Right renal pelvis (tissue), 4 donors: Measurements from ENCODE around the gene ZNF26. TPM values are rescaled to one million over a fixed set of nuclear protein-coding genes. Genes with fewer than 3 reads are reported as not detected.
"Not testable (repeated sequence)": the region's sequence is repeated elsewhere in the genome, so short reads cannot be mapped to it uniquely, and the experiment has no call there.

Experiments
- DNase-seq, 4 donors: peaks; one replicate each; pipeline ENCODE4 v3.0.0-alpha.2; 2013; ENCODE audit warnings: low read depth in 4 of 4, low spot score in 3 of 4, missing footprints in 1 of 4
- polyA plus RNA-seq, 4 donors: library from polyadenylated mRNA; unstranded; fragments of 120-200 nt; gene quantifications; one replicate each; pipeline ENCODE4 v1.2.1, GENCODE V29; 2013; ENCODE audit not compliant: insufficient read length in 4 of 4

ZNF26 gene
- polyA plus RNA-seq, 4 donors, result 10.7 to 14.2 (median 12.4) TPM

GRCh38 chr12:132954471-132955048 lies 31.6 kb upstream of the ZNF26 start:
- no peak for DNase-seq

GRCh38 chr12:132955094-132956010 lies 30.8 kb upstream of the ZNF26 start:
- DNase-seq, result peak; percentile 11 to 35 (median 28)

GRCh38 chr12:132956011-132956788 lies 30.0 kb upstream of the ZNF26 start, which contains the start of gene ZNF605:
Gene ZNF605, minus strand, starts transcription at chr12:132956306. Its CDS starts 10,671 bp downstream, at chr12:132945635.
- DNase-seq, result peak; percentile 82 to 90 (median 83)

GRCh38 chr12:132961790-132962189 lies 24.4 kb upstream of the ZNF26 start:
- DNase-seq, result not testable (repeated sequence)

GRCh38 chr12:132963947-132964346 lies 22.2 kb upstream of the ZNF26 start:
- not testable (repeated sequence) for DNase-seq

- no peak for DNase-seq
These were observed 20.4 kb upstream of the ZNF26 start for GRCh38 chr12:132965796-132966195.

GRCh38 chr12:132966676-132967415 lies 19.3 kb upstream of the ZNF26 start:
- no peak for DNase-seq

GRCh38 chr12:132967736-132968135 lies 18.4 kb upstream of the ZNF26 start:
- no peak for DNase-seq

GRCh38 chr12:132972374-132972773 lies 13.8 kb upstream of the ZNF26 start:
- DNase-seq, result no peak

- not testable (repeated sequence) for DNase-seq
These were observed 9.3 kb upstream of the ZNF26 start for GRCh38 chr12:132976870-132977269.

GRCh38 chr12:132986885-132987225 lies 688 bp downstream of the ZNF26 start:
- no peak for DNase-seq

- DNase-seq, result no peak
These were observed 12.6 kb downstream of the ZNF26 start for GRCh38 chr12:132998741-132999140.

- DNase-seq, result no peak
These were observed 24.6 kb downstream of the ZNF26 start for GRCh38 chr12:133010657-133011297.

GRCh38 chr12:133023566-133023965 lies 37.4 kb downstream of the ZNF26 start:
- DNase-seq, result no peak

- no peak for DNase-seq
These were observed 40.8 kb downstream of the ZNF26 start for GRCh38 chr12:133026996-133027395.

GRCh38 chr12:133037207-133038005 lies 51.2 kb downstream of the ZNF26 start, which contains the start of gene ZNF84:
Gene ZNF84, plus strand, starts transcription at chr12:133037509. Its CDS starts 3,959 bp downstream, at chr12:133041468.
- DNase-seq, result peak; percentile 95 to 97 (median 96)

GRCh38 chr12:133038118-133038709 lies 52.0 kb downstream of the ZNF26 start:
- DNase-seq, result no peak

GRCh38 chr12:133046698-133047097 lies 60.5 kb downstream of the ZNF26 start:
- DNase-seq, result no peak

GRCh38 chr12:133057446-133057845 lies 71.3 kb downstream of the ZNF26 start:
- no peak for DNase-seq
